Measurements from ENCODE around the gene AKNAD1. TPM values are rescaled to one million over a fixed set of nuclear protein-coding genes. Genes with fewer than 3 reads are reported as not detected.

The AKNAD1 gene
- total and polyA plus RNA-seq, 2 of the 13 experiments (the other 11 are each of a cell fraction or from before 2014, with no cell fraction given): not detected

DNA sequence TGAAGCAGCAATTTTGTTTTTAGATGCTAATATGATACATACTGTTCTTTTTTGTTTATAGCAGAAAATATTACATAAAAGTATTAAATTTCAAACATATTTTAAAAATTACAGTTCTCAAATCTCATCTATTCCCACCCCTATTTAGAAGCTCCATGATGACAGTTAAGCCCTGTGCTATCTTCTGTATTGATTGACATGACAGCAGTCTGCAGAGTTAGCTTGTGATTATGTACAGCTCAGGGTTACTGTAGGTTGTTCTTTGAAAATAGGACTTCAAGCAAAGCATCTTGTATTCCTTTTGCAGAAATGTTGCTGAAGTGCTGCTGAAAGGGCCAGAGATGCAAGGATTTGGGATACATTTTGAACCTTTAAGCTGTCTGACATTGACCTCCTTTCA lies 28.1 kb upstream of the AKNAD1 start:
- no TSS peak for BruUV-seq (replicated peaks)

DNA sequence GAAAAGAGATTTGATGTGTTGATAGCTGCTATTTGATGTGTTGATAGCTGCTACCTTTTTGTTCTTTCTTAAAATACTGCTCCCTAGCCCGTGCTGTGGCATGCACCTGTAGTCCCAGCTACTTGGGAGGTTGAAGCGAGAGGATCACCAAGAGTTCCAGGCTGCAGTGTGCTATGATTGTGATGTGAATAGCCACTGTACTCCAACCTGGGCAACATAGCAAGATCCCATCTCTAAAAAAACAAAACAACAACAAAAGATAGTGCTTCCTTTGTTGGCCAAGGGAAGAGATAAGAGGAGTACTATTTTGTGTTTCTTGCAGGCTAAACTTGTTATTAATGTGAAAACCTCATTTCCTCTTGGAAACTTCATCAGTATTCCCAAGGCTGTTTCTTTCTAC lies 25.9 kb upstream of the AKNAD1 start:
- H3K9me3 ChIP-seq (ENCODE audit: low read length): no peaks in the 10 kb centered on the region
- WGBS (ENCODE audit: low lambda C conversion rate): 94% methylated on average over 2 of the region's 2 CpGs
- H3K9ac ChIP-seq (ENCODE audit: insufficient read depth, low read depth, low read length): no peak overlapping the region
- in situ Hi-C loops (cut with HindIII; ENCODE audit: extremely low pct_ligation_motif_present, low pct_unique_long_range_greater_than_20kb) (no loop called here), intact Hi-C loops (cut with micrococcal nuclease; ENCODE audit: unreplicated experiment) (no loop called here)
- no peak overlapping the region for H3K4me3 ChIP-seq (replicated peaks in 1 of 3; ENCODE audit: insufficient read depth in 1 of 3, low read depth in 2 of 3, low read length in 3 of 3)
- no peak overlapping the region for H3K4me2 ChIP-seq (ENCODE audit: low read depth, low read length)
- ATAC-seq: no peak
- ChIA-PET CTCF (ENCODE audit: low intra/inter-chr PET ratio, low total read pairs) (no interaction called here), POLR2A (no interaction called here)
- 0 out of 5 replicates have a peak, but pooled peaks cover 0 to 2% of the 10 kb centered on the region in 2 experiments for H3K36me3 ChIP-seq (replicated peaks in 1 of 2; ENCODE audit: control insufficient read depth in 1 of 2, insufficient read depth in 2 of 2, low read length in 2 of 2)
- no peak overlapping the region for H2AFZ ChIP-seq (ENCODE audit: low read length)
- H3K4me1 ChIP-seq (ENCODE audit: insufficient read depth, low read length): peaks cover 19% of the 10 kb centered on the region; the same call in 1 of the 2 replicates
- no peak for TF ChIP-seq ZNF205 (CRISPR knock-in tag; IDR thresholded peaks at IDR 0.05)
- TF ChIP-seq MXI1 (IDR thresholded peaks at IDR 0.05; ENCODE audit: borderline replicate concordance, low read depth, low read length): no peak
- TF ChIP-seq KLF13 (CRISPR knock-in tag; IDR thresholded peaks at IDR 0.05): no peak
- no peak for TF ChIP-seq ZNF451 (CRISPR knock-in tag; IDR thresholded peaks at IDR 0.05)
- peak; percentile 81 for TF ChIP-seq ZNF121 (CRISPR knock-in tag; IDR thresholded peaks at IDR 0.05)
- no peaks in the 10 kb centered on the region for H4K20me1 ChIP-seq (ENCODE audit: insufficient read depth, low read length)
- FAIRE-seq: no peak
- H3K27me3 ChIP-seq (ENCODE audit: control insufficient read depth in 1 of 2, insufficient read depth in 2 of 2, low read length in 2 of 2): no peaks in the 10 kb centered on the region
- H3K79me2 ChIP-seq (ENCODE audit: insufficient read depth, low read length): peaks cover 28% of the 10 kb centered on the region
- no peak for DNase-seq (ENCODE audit: low spot score)
- no peak overlapping the region for H3K27ac ChIP-seq (ENCODE audit: extremely low read length, insufficient read depth, low read length)
- no TSS peak for BruUV-seq (replicated peaks)

More for the DNA sequence above, 28.1 kb upstream of the AKNAD1 start:
- H3K79me2 ChIP-seq (ENCODE audit: insufficient read depth, low read length): peaks cover 9% of the 10 kb centered on the region
- H3K36me3 ChIP-seq (replicated peaks in 1 of 2; ENCODE audit: control insufficient read depth in 1 of 2, insufficient read depth in 2 of 2, low read length in 2 of 2): 0 out of 5 replicates have a peak, but pooled peaks cover 0 to 2% of the 10 kb centered on the region in 2 experiments
- POLR2A ChIA-PET: no interaction called here
- H3K27me3 ChIP-seq (ENCODE audit: control insufficient read depth in 1 of 2, insufficient read depth in 2 of 2, low read length in 2 of 2): no peaks in the 10 kb centered on the region
- H3K4me2 ChIP-seq (ENCODE audit: low read depth, low read length): no peak overlapping the region
- no peak overlapping the region for H3K27ac ChIP-seq (ENCODE audit: extremely low read length, insufficient read depth, low read length)
- FAIRE-seq (no peak), DNase-seq (ENCODE audit: low spot score) (no peak), ATAC-seq (no peak)
- no peak overlapping the region for H3K4me3 ChIP-seq (replicated peaks in 1 of 3; ENCODE audit: insufficient read depth in 1 of 3, low read depth in 2 of 3, low read length in 3 of 3)
- H3K4me1 ChIP-seq (ENCODE audit: insufficient read depth, low read length): peaks cover 10% of the 10 kb centered on the region
- H3K9me3 ChIP-seq (ENCODE audit: low read length): no peaks in the 10 kb centered on the region
- no peak overlapping the region for H3K9ac ChIP-seq (ENCODE audit: insufficient read depth, low read depth, low read length)
- H2AFZ ChIP-seq (ENCODE audit: low read length): peak overlapping the region; percentile 27
- TF ChIP-seq CREB1 (IDR thresholded peaks at IDR 0.05) (no peak), CREB1 (CRISPR knock-in tag; IDR thresholded peaks at IDR 0.05) (no peak)
- in situ Hi-C loops (cut with HindIII; ENCODE audit: extremely low pct_ligation_motif_present, low pct_unique_long_range_greater_than_20kb) (no loop called here), intact Hi-C loops (cut with micrococcal nuclease; ENCODE audit: unreplicated experiment) (no loop called here)
- no peaks in the 10 kb centered on the region for H4K20me1 ChIP-seq (ENCODE audit: insufficient read depth, low read length)
- CTCF ChIA-PET (ENCODE audit: low intra/inter-chr PET ratio, low total read pairs): no interaction called here
